Activated CD4-positive, alpha-beta T cell treated with anti-CD3 and anti-CD28 coated beads, Interleukin-2, amount 50 U/mL, for 16 hours (primary cell): ENCODE data around the gene TMEM255B.
"Not testable (repeated sequence)": the region's sequence is repeated elsewhere in the genome, so short reads cannot be mapped to it uniquely, and the experiment has no call there.

Experiments used
- DNase-seq: peaks from one replicate; pipeline ENCODE4 v3.0.0-alpha.2; 2020

TMEM255B gene

DNA sequence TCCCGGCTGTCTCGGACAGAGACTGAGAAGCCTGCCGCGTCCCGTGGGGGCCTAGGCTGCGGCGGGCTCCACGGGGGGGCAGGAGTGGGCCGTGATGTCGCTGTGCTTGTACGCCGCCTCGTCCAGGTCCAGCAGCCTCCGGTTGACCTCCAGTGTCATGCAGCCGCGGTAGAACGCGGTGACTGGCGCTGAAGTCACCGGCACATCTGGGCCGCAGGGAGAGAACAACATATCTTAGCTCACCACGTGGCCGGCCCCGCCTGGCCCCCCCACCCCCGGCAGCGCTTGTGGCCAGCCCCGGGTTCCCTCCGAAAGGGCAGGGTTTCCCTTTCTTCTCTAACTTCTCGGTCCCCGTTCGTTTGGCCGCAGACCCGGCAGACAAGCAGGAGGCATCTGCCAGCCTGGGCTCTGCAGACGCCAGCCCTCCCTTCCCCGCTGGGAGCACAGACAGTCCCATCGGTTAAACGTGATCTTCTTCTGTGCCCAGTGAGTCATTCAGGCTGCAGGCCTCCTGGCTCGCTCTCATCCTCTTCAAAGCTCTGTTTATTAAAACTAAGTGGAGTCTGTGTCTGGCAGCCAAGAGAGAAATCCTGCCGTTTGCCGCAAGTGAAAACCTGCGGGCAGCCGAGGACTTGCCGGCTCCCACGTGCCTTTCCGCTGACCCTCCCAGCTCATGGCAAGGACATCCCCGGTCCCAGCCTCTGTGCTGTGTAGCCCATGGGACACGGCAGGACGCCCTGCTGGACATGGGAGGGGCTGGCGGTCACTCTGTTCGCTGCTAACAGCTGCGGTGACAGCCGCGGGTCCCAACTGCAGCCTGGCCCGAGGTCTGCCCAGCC lies 62.0 kb downstream of the TMEM255B start:
- DNase-seq, result no peak

DNA sequence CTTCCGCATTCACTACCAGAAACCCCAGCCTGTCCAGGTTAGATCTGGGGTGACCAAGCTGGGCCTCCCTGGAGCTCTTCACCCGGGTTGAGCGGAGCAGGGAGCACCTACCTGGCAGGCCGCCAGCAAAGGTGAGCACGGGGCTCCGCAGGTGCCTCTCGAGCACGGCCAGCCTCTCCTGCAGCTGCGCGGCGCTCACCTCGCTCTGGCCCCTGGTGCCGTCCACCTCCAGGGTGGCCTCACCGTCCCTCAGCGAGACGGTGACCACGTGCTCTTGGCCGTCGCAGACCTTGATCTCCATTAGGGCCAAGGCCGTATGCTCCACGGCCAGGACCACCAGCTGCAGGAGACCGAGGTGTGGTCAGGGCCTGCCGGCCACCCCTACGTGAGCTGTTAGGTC lies 62.8 kb downstream of the TMEM255B start:
- no peak for DNase-seq

DNA sequence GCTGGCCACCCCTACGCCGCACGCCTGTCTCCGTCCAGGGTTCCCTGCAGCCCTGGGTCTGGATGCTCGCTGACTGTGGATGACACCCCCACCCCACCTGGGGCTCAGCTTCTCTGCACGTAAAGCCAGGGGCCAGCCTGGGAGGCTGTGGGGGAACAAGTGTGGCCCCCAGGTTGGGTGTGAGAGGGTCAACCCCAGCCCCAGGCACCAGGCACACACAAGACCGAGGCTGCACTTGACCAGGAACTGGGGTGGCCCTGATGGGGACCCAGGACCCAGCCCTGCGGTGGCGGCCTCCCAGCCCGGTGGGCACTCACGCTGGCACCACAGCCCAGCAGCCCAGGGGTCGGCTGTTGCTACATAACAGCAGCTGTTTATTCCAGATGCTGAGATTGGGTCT lies 63.2 kb downstream of the TMEM255B start:
- DNase-seq, result no peak

DNA sequence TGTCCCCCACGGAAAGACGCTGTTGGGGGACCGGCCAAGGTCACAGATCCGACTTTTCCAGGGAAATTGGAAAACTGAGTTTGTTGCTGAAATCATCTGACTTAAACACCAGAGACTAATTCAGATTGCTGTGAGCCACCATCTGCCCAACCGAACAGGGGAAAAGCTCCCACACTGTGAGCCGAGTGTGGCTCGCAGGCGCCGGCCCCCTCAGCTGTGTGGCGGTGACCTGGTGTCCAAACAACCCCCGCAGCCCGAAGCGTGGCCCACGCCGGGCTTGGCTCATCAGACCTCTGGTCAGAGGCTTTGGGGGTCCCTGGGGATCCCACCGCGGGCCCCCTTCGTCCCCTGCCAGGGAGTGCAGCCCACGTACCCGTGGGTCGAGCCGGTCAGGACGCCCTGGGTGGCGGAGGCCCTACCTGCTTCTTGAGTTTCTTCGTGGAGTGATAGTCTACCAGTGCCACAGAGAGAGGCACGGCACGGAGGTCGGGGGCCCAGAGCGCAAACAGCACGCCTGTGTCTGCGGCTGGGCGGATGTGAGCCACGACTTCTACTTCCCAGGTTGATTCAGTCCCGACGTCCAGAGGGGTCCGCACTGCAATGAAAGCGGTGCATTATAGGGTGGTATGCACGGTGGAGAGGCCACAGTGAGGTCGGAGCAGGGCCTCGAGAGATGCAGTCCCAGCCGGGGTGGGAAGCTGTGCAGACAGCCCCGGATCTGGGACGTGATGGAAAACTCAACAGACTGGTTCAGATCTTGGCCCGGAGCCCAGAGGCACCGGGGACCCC lies 64.1 kb downstream of the TMEM255B start:
- DNase-seq, result no peak

GRCh38 chr13:113823771-113824170 lies 64.7 kb downstream of the TMEM255B start:
- DNase-seq, result no peak

- no peak for DNase-seq
These were observed 66.8 kb downstream of the TMEM255B start for GRCh38 chr13:113825841-113826240.

DNA sequence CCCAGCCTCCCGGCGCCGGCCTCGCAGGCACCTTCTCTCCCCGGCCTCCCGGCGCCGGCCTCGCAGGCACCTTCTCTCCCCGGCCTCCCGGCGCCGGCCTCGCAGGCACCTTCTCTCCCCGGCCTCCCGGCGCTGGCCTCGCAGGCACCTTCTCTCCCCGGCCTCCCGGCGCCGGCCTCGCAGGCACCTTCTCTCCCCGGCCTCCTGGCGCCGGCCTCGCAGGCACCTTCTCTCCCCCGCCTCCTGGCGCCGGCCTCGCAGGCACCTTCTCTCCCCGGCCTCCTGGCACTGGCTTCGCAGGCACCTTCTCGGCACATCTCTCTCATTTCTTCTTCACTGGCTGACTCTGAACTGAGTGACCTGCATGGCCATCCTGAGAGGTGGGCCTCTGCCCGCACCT lies 67.4 kb downstream of the TMEM255B start:
- DNase-seq, result not testable (repeated sequence)

- no peak for DNase-seq
These were observed 68.0 kb downstream of the TMEM255B start for GRCh38 chr13:113827021-113827420.

- no peak for DNase-seq
These were observed 69.3 kb downstream of the TMEM255B start for GRCh38 chr13:113828282-113828825.

DNA sequence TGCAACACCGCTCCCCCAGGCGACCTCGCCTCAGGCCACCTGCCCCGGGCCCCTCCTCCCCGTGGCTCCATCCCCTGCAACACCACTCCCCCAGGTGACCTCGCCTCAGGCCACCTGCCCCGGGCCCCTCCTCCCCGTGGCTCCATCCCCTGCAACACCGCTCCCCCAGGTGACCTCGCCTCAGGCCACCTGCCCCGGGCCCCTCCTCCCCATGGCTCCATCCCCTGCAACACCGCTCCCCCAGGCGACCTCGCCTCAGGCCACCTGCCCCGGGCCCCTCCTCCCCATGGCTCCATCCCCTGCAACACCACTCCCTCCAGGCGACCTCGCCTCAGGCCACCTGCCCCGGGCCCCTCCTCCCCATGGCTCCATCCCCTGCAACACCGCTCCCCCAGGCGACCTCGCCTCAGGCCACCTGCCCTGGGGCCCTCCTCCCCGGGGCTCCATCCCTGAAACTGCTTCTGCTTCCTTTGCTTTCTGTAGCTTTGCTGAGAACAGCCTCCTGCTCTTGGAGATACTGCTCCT lies 71.5 kb downstream of the TMEM255B start:
- not testable (repeated sequence) for DNase-seq

DNA sequence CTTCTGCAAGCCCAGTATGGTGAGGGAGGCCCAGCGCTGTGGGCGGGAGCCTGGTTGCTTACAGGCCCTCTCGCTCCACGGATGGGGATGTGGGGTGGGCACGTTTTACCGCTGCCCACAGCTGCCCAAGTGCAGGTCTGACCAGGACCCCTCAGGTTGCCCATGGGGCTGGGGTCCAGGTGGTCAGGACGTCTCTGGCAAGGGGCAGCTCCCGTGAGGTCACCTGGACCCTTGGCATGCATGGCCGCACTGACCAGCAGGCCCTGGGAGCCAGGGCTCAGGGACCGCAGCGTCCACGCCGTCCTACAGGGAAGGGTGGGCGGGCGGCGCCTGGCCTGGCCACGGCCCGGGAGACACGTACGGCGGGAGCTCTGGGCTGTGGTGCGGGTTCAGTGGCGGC lies 72.0 kb downstream of the TMEM255B start:
- no peak for DNase-seq

- no peak for DNase-seq
These were observed 73.2 kb downstream of the TMEM255B start for GRCh38 chr13:113832205-113832604.

- DNase-seq, result no peak
These were observed 73.6 kb downstream of the TMEM255B start for GRCh38 chr13:113832631-113833030.

- DNase-seq, result no peak
These were observed 74.2 kb downstream of the TMEM255B start for GRCh38 chr13:113833111-113833830.

GRCh38 chr13:113834006-113834405 lies 75.0 kb downstream of the TMEM255B start:
- DNase-seq, result not testable (repeated sequence)

- DNase-seq, result no peak
These were observed 75.6 kb downstream of the TMEM255B start for GRCh38 chr13:113834496-113835200.

DNA sequence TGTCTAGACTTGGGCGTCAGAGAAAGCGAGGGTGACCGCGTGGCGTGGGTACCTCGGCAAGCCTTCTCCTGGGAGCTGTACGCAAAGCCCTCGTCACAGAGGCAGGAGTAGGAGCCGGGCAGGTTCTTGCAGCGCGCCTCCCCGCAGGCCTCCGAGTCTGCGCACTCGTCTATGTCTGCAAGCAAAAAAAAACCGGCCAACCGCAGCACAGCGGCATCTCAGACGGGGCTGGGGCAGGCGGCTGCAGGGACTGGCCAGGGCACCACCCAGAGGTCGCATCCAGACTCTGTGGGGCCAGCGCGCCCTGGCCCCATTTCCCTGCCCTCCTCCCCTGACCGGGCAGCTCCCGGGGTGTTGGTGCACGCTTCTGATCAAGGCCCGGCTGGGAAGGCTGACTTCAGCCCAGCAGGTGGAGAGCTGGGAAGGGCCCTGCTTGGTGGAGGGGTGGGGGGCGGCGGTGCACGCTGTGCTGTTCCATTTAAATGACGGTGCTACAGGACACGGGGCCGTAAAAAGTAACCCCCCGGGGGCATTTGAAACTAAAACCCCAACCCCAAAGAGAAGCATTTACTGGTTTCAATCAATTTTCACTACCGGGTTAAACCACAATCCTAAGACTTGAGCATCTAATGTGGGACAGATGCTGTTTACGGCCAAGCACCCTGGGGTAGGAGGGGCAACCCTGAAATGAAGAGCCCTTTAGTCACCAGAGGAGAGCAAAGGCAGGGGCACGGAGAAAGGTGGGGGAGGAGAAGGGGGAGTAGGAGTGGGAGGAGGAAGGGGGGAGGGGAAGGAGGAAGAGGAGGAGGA lies 76.6 kb downstream of the TMEM255B start:
- DNase-seq, result no peak

GRCh38 chr13:113836768-113837559 lies 77.9 kb downstream of the TMEM255B start:
- DNase-seq, result no peak

DNA sequence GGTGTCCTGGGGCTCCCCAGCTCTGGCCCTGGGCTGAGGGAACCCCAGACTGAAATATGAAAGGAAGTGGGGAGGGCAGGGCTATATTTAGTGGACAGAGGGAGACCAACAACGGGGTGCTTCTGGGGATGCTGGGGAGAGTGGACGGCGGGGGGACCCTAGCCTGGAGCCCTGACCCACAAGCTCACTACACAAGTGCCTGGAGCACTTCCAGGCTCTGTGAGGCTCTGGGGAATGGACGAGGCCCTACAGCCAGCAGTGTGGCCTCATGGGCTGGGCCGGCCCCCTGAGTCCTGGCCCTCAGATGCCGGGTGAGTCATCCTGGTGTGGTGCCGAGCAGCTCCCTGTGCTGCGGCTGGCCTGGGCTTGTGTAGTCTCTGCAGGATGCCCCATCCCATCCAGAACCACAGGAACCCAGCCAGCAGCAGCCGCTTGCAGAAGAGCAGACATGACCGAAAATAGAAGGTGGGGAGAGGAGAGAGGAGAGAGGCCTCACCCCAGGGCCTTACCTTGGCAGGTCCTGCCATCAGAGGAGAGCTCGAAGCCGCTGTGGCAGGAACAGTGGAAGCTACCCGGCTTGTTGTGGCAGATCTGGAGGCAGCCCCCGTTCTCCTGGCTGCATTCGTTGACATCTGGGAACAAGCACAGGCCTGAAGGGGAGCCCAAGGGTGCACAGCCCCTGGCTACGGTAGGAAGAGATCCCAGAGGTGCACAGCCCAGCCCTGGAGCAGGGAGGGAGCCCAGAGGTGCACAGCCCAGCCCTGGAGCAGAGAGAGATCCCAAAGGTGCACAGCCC lies 78.7 kb downstream of the TMEM255B start:
- no peak for DNase-seq
